Stimulated activated CD4-positive, alpha-beta T cell treated with anti-CD3 and anti-CD28 coated beads, TNF-alpha, amount 100 ng/mL, for 4 hours (primary cell): Measurements from ENCODE around the gene ADCY5.

ENCODE experiments used
- DNase-seq, 3 experiments: peaks; one replicate each; pipeline ENCODE4 v3.0.0-alpha.2; 2020; ENCODE audit warnings: low read depth in 3 of 3

ADCY5 gene

DNA sequence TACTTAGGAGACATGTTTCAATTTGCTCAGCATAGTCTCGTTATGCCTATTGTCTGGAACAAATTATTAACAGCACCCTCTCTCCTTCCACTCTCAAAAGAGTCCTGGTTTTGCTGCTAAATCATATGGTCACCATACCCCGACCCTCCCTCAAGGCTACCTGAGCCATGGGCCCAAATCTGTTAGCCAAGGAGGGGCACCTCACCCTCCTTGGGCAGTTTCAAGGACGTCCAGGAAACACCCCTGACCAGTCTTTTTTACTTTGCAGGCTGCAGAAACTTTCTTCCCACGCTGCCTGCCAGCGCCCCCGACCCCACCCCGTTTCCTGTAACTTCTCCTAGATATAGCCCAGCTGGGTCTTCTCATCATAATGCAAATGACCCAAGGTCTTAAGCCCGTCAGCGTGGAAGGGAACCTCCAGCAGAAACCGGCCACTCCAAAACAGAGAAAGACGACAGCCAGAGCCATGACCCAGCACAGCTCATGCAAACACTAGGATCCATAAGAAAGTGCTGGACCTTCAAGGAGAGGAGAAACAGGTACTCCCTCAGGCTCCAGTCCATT, 62.3 kb downstream of the ADCY5 start:
- DNase-seq: no peak

GRCh38 chr3:123385981-123386380, 62.9 kb downstream of the ADCY5 start:
- no peak for DNase-seq

DNA sequence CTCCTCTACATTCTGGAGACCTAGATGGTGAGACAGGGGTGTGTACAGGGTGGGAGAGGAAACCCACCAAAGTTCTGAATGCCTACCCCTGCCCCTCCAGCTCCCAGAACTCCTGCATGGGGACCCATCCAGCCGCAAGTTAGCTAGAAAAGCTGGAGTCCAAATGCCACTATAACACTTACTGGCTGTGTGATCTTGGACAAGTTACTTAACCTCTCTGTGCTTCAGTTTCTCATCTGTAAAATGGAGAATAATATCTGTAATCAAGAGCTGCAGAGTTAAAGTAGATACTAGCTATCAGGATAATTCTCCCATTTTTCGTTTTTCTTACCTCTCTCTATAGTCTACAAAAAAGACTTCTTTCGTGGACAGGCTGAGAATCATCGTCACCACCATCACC, 63.4 kb downstream of the ADCY5 start:
- no peak for DNase-seq

DNA sequence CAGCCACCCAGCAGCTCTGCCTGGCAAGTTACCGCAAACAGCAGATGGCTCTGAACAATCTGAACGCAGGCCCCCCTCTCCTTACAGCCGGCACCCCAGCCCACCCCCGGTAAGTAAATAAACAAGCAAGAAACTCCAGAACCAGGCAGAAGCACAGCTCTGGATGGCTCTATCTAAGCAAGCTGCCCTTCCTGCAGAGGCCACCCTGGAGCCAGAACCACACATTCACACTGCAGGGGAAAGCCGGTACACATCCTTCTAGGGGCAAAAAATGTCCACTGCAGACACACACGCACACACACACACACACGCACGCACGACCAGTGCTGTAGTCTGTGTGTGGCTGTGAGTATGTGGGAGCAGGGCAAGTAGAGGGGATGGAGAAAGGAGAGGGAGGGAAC, 63.9 kb downstream of the ADCY5 start:
- no peak for DNase-seq

- no peak for DNase-seq
Measured at GRCh38 chr3:123384256-123384655, 64.6 kb downstream of the ADCY5 start.

DNA sequence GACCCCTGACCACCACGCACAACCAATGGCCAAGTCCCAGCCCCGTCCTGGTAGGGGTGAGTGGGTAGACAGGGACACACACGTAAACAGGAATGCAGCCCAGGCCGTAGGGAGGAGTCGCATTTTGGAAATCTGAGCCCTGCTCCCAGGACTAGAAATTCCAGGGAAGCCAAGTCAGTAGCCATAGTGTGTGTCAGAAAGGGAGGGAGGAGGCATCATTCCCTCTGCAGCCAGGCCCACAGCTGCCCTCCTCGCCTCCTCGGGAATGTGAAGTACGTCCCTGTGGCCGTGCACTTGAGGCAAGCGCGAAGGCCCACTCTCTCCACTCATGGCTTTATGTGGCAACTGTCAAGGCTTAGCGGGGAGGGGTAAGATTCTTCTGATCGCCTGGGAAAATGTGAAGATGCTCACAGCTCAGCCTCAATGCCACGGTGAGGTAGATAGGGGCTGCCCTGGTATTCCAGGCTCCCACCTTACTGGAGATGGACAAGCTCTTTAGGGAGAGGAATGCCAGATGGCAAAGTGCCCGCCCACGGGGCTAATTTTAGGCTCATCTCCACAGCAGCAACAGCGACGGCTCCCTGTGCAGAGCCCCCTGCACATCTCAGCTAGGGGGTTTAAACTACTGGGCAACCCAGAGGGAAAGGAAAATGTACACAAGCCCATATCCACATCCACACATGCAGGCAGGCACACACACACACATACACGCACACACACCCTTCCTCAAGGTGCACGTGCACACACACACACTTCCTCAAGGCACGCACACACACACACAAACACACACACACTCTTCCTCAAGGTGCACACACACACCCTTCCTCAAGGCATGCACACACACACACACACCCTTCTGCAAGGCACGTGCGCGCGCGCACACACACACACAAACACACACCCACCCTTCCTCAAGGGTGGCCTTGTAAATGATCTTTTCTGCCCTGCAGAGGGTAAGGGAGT, 65.5 kb downstream of the ADCY5 start:
- DNase-seq: no peak

- no peak for DNase-seq
Measured at GRCh38 chr3:123380261-123380660, 68.6 kb downstream of the ADCY5 start.

GRCh38 chr3:123379041-123379830, 69.7 kb downstream of the ADCY5 start:
- no peak for DNase-seq

DNA sequence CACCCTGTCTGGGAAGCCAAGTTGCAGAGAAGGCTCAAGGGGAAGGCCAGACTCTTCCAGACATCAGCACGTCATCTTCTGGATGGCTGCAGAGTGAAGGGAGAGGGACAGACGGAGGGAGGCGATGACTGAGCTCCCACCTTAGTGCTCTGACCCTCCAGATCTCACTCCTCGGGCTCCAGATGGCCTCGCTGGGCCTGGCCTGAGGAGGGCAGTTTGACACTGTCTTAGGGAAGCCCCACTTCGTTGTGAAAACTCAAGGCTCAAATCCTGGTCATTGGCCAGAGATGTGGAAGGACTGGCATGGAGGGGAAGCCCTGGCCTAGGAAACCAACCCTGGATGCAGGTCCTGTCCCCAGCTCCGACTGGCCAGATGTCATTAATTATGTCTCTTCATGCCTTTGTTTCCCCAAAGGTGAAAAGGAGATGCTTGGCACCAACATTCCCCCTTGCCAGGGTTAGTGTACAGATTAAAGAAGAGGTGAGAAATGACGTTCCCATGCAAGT, 70.4 kb downstream of the ADCY5 start:
- no peak for DNase-seq

DNA sequence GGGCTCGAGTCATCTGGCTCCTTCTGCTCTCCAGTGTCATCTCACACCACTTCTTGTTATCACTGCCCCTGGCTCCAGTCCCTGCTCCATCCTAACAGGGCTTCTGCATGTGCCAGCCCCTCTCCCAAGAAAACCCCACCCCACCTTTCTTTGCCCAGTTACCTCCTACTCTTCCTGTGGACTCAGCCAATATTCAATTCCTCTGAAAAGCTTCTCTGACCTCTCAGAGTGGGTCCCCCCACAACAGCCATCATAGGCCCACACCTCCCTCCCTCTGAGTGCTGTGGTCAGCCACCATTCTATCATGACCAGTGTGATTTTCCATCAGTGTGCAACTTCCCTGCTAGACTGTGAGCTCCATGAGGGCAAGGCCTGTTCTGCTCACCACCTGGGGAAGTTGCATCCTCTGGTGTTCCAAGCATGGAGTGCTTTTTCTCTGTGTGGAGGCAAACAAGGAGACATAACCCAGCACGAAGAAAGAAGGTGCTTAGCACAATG, 71.6 kb downstream of the ADCY5 start:
- no peak for DNase-seq

DNA sequence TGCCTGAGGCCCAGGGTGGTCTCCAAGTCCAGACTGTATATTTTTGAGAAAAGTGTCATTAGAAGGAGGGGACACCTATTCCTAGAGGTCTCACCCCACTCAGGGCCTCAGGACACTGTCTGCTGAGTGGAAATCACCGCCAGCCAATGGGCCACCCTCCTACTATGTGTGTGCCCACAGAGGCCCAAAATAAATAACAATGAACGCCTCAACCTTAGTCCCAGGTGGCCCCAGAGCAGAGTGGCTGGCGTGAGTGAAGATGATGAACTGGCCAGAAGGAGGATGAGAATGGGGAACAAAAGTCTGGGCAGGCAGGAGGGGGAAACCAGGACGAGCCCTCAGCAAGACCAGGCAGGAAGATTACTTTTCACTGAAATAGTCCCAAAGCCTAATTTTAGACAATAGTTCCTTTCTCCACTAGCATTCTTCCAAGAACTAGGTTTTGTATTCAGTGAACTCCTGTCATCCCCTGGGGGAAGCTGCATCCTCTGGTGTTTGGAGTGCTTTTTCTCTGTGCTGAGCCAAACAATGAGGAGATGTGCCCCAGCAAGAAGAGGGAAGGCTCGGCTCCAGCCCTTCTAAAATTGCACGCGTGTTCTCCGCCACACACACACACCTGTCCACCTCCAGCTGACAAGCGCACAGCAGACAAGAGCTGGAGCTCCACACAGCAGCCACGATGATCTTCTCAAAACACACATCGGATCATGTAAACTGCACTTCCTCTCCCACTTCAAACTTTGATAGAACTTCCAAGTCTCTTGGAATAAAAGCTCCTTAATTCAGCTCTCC, 72.2 kb downstream of the ADCY5 start:
- DNase-seq: no peak

DNA sequence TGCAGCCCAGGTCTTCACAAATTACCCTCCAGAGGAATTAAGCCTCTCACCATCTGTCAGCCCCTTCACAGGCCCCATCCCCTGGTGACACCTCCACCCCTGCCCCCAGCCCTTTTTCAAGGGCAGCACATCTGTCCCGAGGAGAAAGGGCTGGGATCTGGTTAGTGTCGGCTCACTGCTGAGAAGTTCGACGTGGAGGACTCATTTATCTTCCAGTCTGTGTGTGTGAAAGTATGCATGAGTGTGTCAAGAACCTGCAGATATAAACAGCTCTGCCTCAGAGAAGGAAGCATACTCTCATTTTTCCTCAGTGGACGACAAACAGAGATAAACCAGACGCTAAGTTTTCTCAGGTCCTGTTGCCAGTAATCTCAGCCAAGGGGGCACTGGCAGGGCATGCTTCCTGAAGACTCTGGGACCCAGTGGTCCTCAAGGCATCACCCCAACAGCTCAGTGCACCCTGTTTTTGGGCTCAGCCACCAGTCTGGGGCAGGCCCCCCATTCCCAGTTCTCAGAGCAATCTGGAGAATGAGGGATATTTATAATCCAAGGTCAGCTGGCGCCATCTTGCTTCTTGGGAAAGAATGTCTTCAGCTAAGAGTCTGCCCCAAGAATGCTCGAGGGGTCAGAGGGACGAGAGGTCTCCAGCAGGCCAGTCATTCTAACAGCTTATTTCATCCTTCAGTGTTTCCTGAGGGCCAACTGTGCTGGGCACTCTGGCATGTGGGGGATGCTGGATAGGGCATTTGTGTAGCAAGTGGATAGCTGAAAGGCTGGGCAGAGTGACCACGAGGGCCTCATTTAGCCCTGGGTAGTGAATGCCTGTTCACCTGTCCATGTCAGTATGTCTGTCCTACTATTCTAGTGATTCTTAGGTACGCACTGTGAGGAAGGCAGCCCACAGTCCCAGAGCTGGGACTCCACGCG, 73.6 kb downstream of the ADCY5 start:
- DNase-seq: no peak

GRCh38 chr3:123374016-123374415, 74.9 kb downstream of the ADCY5 start:
- DNase-seq: no peak

GRCh38 chr3:123373474-123373987, 75.4 kb downstream of the ADCY5 start:
- DNase-seq: no peak

DNA sequence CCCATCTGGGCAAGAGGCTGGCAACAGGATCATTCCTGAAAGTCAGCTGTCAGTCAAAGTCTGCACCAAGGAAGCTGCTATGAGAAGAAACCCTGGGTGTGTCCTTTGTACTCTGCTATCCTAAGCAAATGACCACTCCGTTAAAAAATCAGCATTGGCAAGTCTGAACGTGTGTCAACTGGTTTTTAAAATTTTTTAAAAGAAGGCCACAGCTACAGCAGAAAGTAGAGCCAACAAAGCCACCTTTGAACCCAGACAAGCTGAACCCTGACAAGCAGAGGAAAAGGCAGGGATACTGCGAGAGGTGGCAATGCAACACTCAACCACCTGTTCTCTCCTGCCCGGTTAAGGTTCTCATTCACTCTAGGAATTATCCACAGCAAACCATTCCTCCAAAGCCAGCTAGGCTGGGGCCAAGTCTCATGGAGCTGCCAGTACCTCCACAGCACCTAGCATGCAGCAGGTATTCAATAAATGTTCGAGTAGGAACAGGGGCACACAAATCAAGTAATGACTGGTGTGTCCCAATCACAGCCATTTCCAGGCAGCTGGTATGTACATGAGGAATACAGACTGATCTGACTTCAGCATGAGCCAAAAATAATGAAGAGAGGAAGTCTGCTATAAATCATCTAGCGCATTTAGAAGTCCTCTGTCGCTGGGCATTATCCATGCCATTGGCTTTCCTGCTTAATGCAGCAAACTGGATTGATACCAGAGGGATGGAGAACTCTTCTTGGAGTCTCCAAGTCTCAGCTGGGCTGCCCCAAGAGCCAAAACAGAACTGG, 76.0 kb downstream of the ADCY5 start:
- DNase-seq: no peak

- no peak for DNase-seq
Measured at GRCh38 chr3:123371859-123372685, 76.8 kb downstream of the ADCY5 start.

DNA sequence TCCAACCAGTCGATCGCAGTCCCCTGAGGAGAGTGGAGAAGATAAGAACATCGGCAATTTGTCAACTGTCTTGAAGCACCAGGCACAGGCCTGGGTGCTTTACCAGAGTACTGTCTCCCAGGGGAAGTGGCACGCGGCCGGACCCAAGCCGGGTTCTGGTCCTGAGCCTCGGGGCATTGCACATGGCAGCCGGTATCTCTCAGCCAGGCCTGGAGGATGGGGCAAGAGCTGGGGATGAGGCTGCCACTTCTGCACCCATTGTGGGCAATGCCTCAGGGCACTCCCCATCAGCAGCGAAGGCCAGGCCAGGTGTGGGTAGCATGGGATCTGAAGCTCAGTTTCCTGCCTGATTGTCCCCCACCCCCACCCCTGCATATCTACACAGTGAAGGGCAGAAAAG, 77.5 kb downstream of the ADCY5 start:
- no peak for DNase-seq

- DNase-seq: no peak
Measured at GRCh38 chr3:123370819-123371218, 78.1 kb downstream of the ADCY5 start.
